Lower leg skin (tissue), 3 donors: ENCODE measurements around the gene E4F1.

Experiments
- POLR2A ChIP-seq, 2 donors: fragments of 450-650 bp; IDR thresholded peaks; one replicate each; pipeline ENCODE4 v1.6.1; 2016 to 2017; ENCODE audit warnings: antibody characterized with exemption in 2 of 2, mild to moderate bottlenecking in 1 of 2, moderate library complexity in 1 of 2
- TF ChIP-seq, protein P1 (sequence below), 3 donors: fragments of 450-650 bp; IDR thresholded peaks; one replicate each; pipeline ENCODE4 v1.5.1; 2016; ENCODE audit warnings: antibody characterized with exemption in 3 of 3, mild to moderate bottlenecking in 3 of 3, moderate library complexity in 2 of 3

DNA sequence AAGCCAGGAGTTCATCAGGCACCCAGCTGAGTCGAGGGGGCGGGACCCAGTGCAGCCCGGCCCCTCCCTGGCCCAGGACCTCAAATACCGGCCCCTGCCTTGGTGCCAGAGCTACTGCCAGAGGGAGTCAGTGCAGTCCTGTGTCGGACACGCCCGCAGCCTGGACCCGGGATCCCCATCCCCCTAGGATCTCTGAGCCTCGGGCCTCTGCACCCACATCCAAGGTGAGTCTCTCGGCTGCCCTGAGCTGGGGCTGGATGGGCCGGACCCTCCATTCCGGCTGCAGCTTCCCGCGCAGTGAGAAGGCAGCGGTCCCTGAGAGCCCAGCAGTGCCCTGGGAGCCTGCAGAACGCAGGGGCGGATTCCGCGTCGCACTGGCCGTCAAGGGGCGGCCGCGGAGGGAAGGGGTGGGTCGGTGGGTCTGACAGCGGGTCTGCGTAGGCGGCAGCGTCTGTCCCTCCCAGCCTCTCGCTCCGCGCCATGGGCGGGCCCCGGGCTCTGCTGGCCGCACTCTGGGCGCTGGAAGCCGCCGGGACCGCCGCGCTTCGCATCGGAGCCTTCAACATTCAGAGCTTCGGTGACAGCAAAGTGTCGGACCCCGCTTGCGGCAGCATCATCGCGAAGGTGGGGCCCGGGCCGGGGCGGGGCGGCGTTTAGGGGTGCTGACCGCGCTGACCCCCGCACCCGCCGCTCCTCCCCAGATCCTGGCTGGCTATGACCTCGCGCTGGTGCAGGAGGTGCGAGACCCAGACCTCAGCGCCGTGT, 13.1 kb downstream of the E4F1 start, which contains the start of gene DNASE1L2:
- no peak for TF ChIP-seq POLR2A (IDR thresholded peaks at IDR 0.05)
- TF ChIP-seq, protein P1, sequence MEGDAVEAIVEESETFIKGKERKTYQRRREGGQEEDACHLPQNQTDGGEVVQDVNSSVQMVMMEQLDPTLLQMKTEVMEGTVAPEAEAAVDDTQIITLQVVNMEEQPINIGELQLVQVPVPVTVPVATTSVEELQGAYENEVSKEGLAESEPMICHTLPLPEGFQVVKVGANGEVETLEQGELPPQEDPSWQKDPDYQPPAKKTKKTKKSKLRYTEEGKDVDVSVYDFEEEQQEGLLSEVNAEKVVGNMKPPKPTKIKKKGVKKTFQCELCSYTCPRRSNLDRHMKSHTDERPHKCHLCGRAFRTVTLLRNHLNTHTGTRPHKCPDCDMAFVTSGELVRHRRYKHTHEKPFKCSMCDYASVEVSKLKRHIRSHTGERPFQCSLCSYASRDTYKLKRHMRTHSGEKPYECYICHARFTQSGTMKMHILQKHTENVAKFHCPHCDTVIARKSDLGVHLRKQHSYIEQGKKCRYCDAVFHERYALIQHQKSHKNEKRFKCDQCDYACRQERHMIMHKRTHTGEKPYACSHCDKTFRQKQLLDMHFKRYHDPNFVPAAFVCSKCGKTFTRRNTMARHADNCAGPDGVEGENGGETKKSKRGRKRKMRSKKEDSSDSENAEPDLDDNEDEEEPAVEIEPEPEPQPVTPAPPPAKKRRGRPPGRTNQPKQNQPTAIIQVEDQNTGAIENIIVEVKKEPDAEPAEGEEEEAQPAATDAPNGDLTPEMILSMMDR (IDR thresholded peaks at IDR 0.05) = no peak
